HepG2 (cell line): Measurements from ENCODE around the gene SCRT2. TPM values are rescaled to one million over a fixed set of nuclear protein-coding genes. Genes with fewer than 3 reads are reported as not detected.

ENCODE experiments used
- ATAC-seq: fragments of 200-7000 bp; cut with Tn5 transposase; 3 replicates; pipeline ENCODE4 v1.9.1; 2020; ENCODE audit warnings: mild to moderate bottlenecking, moderate library complexity
- BruUV-seq: library from RNA; stranded (reverse); fragments of 400-500 nt; replicated peaks from 2 replicates; lab custom pipeline; 2021; lab: Mats Ljungman, UMichigan
- CTCF ChIA-PET: fragments of 300-600 bp; formaldehyde crosslinking; extraction: SDS; loops from one replicate; lab custom pipeline; 2021; ENCODE audit warnings: low total read pairs, inconsistent platforms, low intra/inter-chr PET ratio; lab: Yijun Ruan, JAX
- POLR2A ChIA-PET: fragments of 350-600 bp; sonication (Branson Sonifier 250); formaldehyde crosslinking; loops from one replicate; lab custom pipeline; 2020; ENCODE audit warnings: antibody characterized with exemption, inconsistent platforms; lab: Yijun Ruan, JAX
- DNase-seq: peaks from one replicate; pipeline ENCODE4 v3.0.0-alpha.2; 2015; ENCODE audit warnings: low spot score
- FAIRE-seq: peaks from 3 replicates; lab custom pipeline; 2011; peaks lifted over from hg19 to GRCh38; lab: Jason Lieb, UNC
- H2AFZ ChIP-seq: one replicate; pipeline ENCODE4 v1.6.1; 2011; ENCODE audit warnings: low read length, inconsistent platforms
- H3K27ac ChIP-seq: fragments of 300-600 bp; 3 replicates; pipeline ENCODE4 v1.8.0; 2011; ENCODE audit warnings: mixed run types, mild to moderate bottlenecking, mixed read lengths, low read length, inconsistent platforms; ENCODE audit not compliant: insufficient read depth; ENCODE audit errors: extremely low read length
- H3K27me3 ChIP-seq, 2 experiments: fragments of 200-600 bp in 1 of 2; 2 replicates in 1 of 2; 3 replicates in 1 of 2; pipeline versions ENCODE4 v1.6.0 to v1.8.0; 2011; ENCODE audit warnings: low read length in 2 of 2, mild to moderate bottlenecking in 2 of 2, moderate library complexity in 2 of 2, inconsistent platforms in 1 of 2; ENCODE audit not compliant: insufficient read depth in 2 of 2, control insufficient read depth in 1 of 2
- H3K36me3 ChIP-seq, 2 experiments: fragments of 200-600 bp in 1 of 2; replicated peaks in 1 of 2; 2 replicates in 1 of 2; 3 replicates in 1 of 2; pipeline versions ENCODE4 v1.5.1 to v1.8.0; 2011; ENCODE audit warnings: low read length in 2 of 2, inconsistent platforms in 1 of 2; ENCODE audit not compliant: insufficient read depth in 2 of 2, control insufficient read depth in 1 of 2
- H3K4me1 ChIP-seq: 2 replicates; pipeline ENCODE4 v1.5.1; 2012; ENCODE audit warnings: low read length, inconsistent platforms; ENCODE audit not compliant: insufficient read depth
- H3K4me2 ChIP-seq: 2 replicates; pipeline ENCODE4 v1.6.0; 2011; ENCODE audit warnings: low read depth, low read length, inconsistent platforms
- H3K4me3 ChIP-seq, 3 experiments: fragments of 200-600 bp in 1 of 3; sonication (generic), shearing (Covaris generic) in 1 of 3; replicated peaks in 1 of 3; 2 replicates each; pipeline ENCODE4 v1.5.1; 2011 to 2016; ENCODE audit warnings: low read length in 3 of 3, inconsistent platforms in 2 of 3, low read depth in 2 of 3, mild to moderate bottlenecking in 2 of 3, control low read depth in 1 of 3, mixed read lengths in 1 of 3; ENCODE audit not compliant: insufficient read depth in 1 of 3
- H3K79me2 ChIP-seq: one replicate; pipeline ENCODE4 v1.6.1; 2011; ENCODE audit warnings: low read length, inconsistent platforms; ENCODE audit not compliant: insufficient read depth
- H3K9ac ChIP-seq: 2 replicates; pipeline ENCODE4 v1.6.0; 2011; ENCODE audit warnings: mild to moderate bottlenecking, low read depth, low read length, inconsistent platforms; ENCODE audit not compliant: insufficient read depth
- H3K9me3 ChIP-seq: 2 replicates; pipeline ENCODE4 v1.5.1; 2012; ENCODE audit warnings: mild to moderate bottlenecking, low read length
- H4K20me1 ChIP-seq: 2 replicates; pipeline ENCODE4 v1.6.0; 2011; ENCODE audit warnings: inconsistent platforms, mild to moderate bottlenecking, low read length, moderate library complexity; ENCODE audit not compliant: insufficient read depth
- ARID2 ChIP-seq: sonication (generic); formaldehyde crosslinking; IDR thresholded peaks from 2 replicates; pipeline ENCODE4 v1.8.1; 2022; ENCODE audit warnings: mild to moderate bottlenecking, missing genetic modification reagents, borderline replicate concordance
- CENPT ChIP-seq: sonication (generic); formaldehyde crosslinking; IDR thresholded peaks from 2 replicates; pipeline ENCODE4 v1.8.0; 2022; ENCODE audit warnings: low read depth, mild to moderate bottlenecking, moderate library complexity, missing genetic modification reagents
- MBD4 ChIP-seq: IDR thresholded peaks from 2 replicates; pipeline ENCODE4 v1.6.1; 2012; ENCODE audit warnings: low read length, inconsistent platforms, borderline replicate concordance
- MZF1 ChIP-seq: sonication (generic); formaldehyde crosslinking; IDR thresholded peaks from 2 replicates; pipeline ENCODE4 v1.8.1; 2023; ENCODE audit warnings: mild to moderate bottlenecking, missing genetic modification reagents, borderline replicate concordance
- SALL2 ChIP-seq: sonication (generic); formaldehyde crosslinking; IDR thresholded peaks from 2 replicates; pipeline ENCODE4 v1.8.1; 2023; ENCODE audit warnings: mild to moderate bottlenecking, missing genetic modification reagents, inconsistent platforms
- SNAI1 ChIP-seq: sonication (generic); formaldehyde crosslinking; IDR thresholded peaks from 2 replicates; pipeline ENCODE4 v1.5.0; 2020; ENCODE audit warnings: mild to moderate bottlenecking, missing genetic modification reagents, borderline replicate concordance
- TBX2 ChIP-seq: sonication (generic); formaldehyde crosslinking; IDR thresholded peaks from 2 replicates; pipeline ENCODE4 v1.5.0; 2020; ENCODE audit warnings: missing genetic modification reagents, mild to moderate bottlenecking, borderline replicate concordance
- ZNF629 ChIP-seq: sonication (generic); formaldehyde crosslinking; conservative IDR thresholded peaks from 2 replicates; pipeline ENCODE4 v1.5.0; 2020; ENCODE audit warnings: missing genetic modification reagents
- WGBS: methylation state at CpG from one replicate; pipeline ENCODE4 v1.1.6; 2017; ENCODE audit warnings: low lambda C conversion rate; 5-methylcytosine and 5-hydroxymethylcytosine counted together
- in situ Hi-C: cut with HindIII; loops from 2 replicates; pipeline ENCODE4 v1.10.0; 2017; ENCODE audit warnings: low pct_unique_long_range_greater_than_20kb; ENCODE audit not compliant: extremely low pct_ligation_motif_present
- intact Hi-C: fragments of 100-400 bp; cut with micrococcal nuclease; formaldehyde crosslinking; loops from one replicate; pipeline ENCODE4 v1.10.0; 2022; ENCODE audit not compliant: unreplicated experiment
- polyA plus RNA-seq, 8 experiments: library from polyadenylated mRNA; depleted of rRNA in 3 of 8; stranded (reverse) in 7 of 8; unstranded in 1 of 8; fragments of >200 nt; fragmentation: Illumina TruSeq in 4 of 8; extraction: Trizol in 4 of 8; gene quantifications; 2 replicates each; pipeline versions ENCODE4 v1.2.1 to v1.2.3, GENCODE V29; 2011 to 2016; ENCODE audit warnings: low read depth in 4 of 8, missing spikeins in 1 of 8, mixed read lengths in 1 of 8; ENCODE audit not compliant: insufficient read depth in 1 of 8
- total RNA-seq, 5 experiments: library from RNA; depleted of rRNA; stranded (reverse); fragments of >200 nt; fragmentation: Illumina TruSeq; extraction: Trizol; gene quantifications; 2 replicates each; pipeline ENCODE4 v1.2.3, GENCODE V29; 2016; ENCODE audit warnings: low read depth in 1 of 5
- TF ChIP-seq, protein P1 (sequence below): fragments of 450-650 bp; IDR thresholded peaks from 2 replicates; pipeline ENCODE4 v1.6.1; 2017
- TF ChIP-seq, protein P2 (sequence below): sonication (generic); formaldehyde crosslinking; IDR thresholded peaks from 2 replicates; pipeline ENCODE4 v1.5.0; 2020; ENCODE audit warnings: mild to moderate bottlenecking, missing genetic modification reagents, borderline replicate concordance

Gene SCRT2
- total and polyA plus RNA-seq, 2 of the 13 experiments (the other 11 are each of a cell fraction or from before 2014, with no cell fraction given), result not detected

GRCh38 chr20:638579-638978 lies 37.0 kb downstream of the SCRT2 start:
- in situ Hi-C loops, result no loop called here
- no peak for ATAC-seq
- CTCF ChIA-PET, result no interaction called here

DNA sequence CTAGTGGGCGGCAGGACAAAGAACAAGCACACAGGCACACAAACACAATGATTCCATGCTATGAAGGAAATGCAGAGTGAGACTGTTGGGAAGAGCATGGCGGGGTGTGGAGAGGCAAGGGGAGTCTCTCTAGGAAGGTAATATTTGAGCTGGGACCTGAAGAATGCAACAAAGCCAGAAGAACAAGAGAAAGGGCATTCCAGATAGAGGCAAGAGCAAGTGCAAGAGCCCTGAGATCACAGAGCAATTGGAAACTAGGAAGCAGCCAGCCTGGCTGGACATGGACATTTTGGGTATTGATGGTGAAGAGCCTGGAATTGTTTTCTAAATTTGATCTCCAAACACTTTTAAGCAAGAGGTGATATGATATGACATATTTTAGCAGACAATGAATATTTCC lies 38.0 kb downstream of the SCRT2 start:
- H3K4me3 ChIP-seq, result no peak overlapping the region
- in situ Hi-C loops (no loop called here), intact Hi-C loops (no loop called here)
- H4K20me1 ChIP-seq, result no peaks in the 10 kb centered on the region
- no peak overlapping the region for H3K27ac ChIP-seq
- WGBS, result 15% methylated on average over 2 of the region's 2 CpGs
- ATAC-seq (no peak), DNase-seq (no peak), FAIRE-seq (no peak)
- H3K27me3 ChIP-seq, result peaks cover 14 to 46% of the 10 kb centered on the region in 2 experiments
- H3K36me3 ChIP-seq, result no peaks in the 10 kb centered on the region
- BruUV-seq, result no TSS peak
- no peaks in the 10 kb centered on the region for H3K9me3 ChIP-seq
- ChIA-PET CTCF (no interaction called here), POLR2A (no interaction called here)
- peaks cover 17% of the 10 kb centered on the region for H3K4me1 ChIP-seq
- no peak overlapping the region for H3K9ac ChIP-seq
- H2AFZ ChIP-seq, result no peak overlapping the region
- H3K4me2 ChIP-seq, result no peak overlapping the region
- no peaks in the 10 kb centered on the region for H3K79me2 ChIP-seq
- TF ChIP-seq, protein P1, sequence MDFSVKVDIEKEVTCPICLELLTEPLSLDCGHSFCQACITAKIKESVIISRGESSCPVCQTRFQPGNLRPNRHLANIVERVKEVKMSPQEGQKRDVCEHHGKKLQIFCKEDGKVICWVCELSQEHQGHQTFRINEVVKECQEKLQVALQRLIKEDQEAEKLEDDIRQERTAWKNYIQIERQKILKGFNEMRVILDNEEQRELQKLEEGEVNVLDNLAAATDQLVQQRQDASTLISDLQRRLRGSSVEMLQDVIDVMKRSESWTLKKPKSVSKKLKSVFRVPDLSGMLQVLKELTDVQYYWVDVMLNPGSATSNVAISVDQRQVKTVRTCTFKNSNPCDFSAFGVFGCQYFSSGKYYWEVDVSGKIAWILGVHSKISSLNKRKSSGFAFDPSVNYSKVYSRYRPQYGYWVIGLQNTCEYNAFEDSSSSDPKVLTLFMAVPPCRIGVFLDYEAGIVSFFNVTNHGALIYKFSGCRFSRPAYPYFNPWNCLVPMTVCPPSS, result no peak
- TF ChIP-seq, protein P2, sequence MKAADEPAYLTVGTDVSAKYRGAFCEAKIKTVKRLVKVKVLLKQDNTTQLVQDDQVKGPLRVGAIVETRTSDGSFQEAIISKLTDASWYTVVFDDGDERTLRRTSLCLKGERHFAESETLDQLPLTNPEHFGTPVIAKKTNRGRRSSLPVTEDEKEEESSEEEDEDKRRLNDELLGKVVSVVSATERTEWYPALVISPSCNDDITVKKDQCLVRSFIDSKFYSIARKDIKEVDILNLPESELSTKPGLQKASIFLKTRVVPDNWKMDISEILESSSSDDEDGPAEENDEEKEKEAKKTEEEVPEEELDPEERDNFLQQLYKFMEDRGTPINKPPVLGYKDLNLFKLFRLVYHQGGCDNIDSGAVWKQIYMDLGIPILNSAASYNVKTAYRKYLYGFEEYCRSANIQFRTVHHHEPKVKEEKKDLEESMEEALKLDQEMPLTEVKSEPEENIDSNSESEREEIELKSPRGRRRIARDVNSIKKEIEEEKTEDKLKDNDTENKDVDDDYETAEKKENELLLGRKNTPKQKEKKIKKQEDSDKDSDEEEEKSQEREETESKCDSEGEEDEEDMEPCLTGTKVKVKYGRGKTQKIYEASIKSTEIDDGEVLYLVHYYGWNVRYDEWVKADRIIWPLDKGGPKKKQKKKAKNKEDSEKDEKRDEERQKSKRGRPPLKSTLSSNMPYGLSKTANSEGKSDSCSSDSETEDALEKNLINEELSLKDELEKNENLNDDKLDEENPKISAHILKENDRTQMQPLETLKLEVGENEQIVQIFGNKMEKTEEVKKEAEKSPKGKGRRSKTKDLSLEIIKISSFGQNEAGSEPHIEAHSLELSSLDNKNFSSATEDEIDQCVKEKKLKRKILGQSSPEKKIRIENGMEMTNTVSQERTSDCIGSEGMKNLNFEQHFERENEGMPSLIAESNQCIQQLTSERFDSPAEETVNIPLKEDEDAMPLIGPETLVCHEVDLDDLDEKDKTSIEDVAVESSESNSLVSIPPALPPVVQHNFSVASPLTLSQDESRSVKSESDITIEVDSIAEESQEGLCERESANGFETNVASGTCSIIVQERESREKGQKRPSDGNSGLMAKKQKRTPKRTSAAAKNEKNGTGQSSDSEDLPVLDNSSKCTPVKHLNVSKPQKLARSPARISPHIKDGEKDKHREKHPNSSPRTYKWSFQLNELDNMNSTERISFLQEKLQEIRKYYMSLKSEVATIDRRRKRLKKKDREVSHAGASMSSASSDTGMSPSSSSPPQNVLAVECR, result no peak
- no peak for TF ChIP-seq SALL2 (CRISPR knock-in tag)
- TF ChIP-seq ARID2 (CRISPR knock-in tag), result no peak
- no peak for TF ChIP-seq MZF1 (CRISPR knock-in tag)
- TF ChIP-seq SNAI1, result no peak
- TF ChIP-seq, all 625 proteins: peak for 0

More at GRCh38 chr20:638579-638978, 37.0 kb downstream of the SCRT2 start:
- intact Hi-C loops, result no loop called here
- 19% methylated on average over 1 of the region's 1 CpG for WGBS
- H3K9me3 ChIP-seq, result no peaks in the 10 kb centered on the region
- H3K79me2 ChIP-seq, result no peaks in the 10 kb centered on the region
- DNase-seq, result no peak
- peaks cover 12 to 38% of the 10 kb centered on the region in 2 experiments for H3K27me3 ChIP-seq
- no peaks in the 10 kb centered on the region for H4K20me1 ChIP-seq
- no peaks in the 10 kb centered on the region for H3K36me3 ChIP-seq
- TF ChIP-seq TBX2 (no peak), ZNF629 (CRISPR knock-in tag) (peak; percentile 71), CENPT (CRISPR knock-in tag) (no peak), MBD4 (no peak)
- TF ChIP-seq, all 625 proteins: peak for 1
- Histone ChIP-seq H3K4me3 (no peak overlapping the region), H2AFZ (no peak overlapping the region), H3K4me1 (peaks cover 23% of the 10 kb centered on the region), H3K4me2 (no peak overlapping the region), H3K27ac (no peak overlapping the region), H3K9ac (no peak overlapping the region)
- FAIRE-seq, result no peak
- POLR2A ChIA-PET, result no interaction called here
- BruUV-seq, result no TSS peak
